ENCODE data around the gene TSPOAP1.

TSPOAP1 gene

GRCh38 chr17:58279016-58279711, 49.4 kb downstream of the TSPOAP1 start:
- TF ChIP-seq CTCF (IDR thresholded peaks at IDR 0.05; ENCODE audit: insufficient read depth, low read depth, low read length, missing control alignments): no peak
- DNase-seq (ENCODE audit: low read depth): no peak
- H3K4me3 ChIP-seq (ENCODE audit: low read depth, low read length): no peak overlapping the region

GRCh38 chr17:58278661-58279015, 50.0 kb downstream of the TSPOAP1 start:
- DNase-seq (ENCODE audit: low read depth): no peak
- TF ChIP-seq CTCF (IDR thresholded peaks at IDR 0.05; ENCODE audit: insufficient read depth, low read depth, low read length, missing control alignments): no peak
- H3K4me3 ChIP-seq (ENCODE audit: low read depth, low read length): no peak overlapping the region

- no peak for TF ChIP-seq CTCF (IDR thresholded peaks at IDR 0.05; ENCODE audit: insufficient read depth, low read depth, low read length, missing control alignments)
- no peak for DNase-seq (ENCODE audit: low read depth)
- H3K4me3 ChIP-seq (ENCODE audit: low read depth, low read length): no peak overlapping the region
These were observed 50.6 kb downstream of the TSPOAP1 start for GRCh38 chr17:58277802-58278595.

DNA sequence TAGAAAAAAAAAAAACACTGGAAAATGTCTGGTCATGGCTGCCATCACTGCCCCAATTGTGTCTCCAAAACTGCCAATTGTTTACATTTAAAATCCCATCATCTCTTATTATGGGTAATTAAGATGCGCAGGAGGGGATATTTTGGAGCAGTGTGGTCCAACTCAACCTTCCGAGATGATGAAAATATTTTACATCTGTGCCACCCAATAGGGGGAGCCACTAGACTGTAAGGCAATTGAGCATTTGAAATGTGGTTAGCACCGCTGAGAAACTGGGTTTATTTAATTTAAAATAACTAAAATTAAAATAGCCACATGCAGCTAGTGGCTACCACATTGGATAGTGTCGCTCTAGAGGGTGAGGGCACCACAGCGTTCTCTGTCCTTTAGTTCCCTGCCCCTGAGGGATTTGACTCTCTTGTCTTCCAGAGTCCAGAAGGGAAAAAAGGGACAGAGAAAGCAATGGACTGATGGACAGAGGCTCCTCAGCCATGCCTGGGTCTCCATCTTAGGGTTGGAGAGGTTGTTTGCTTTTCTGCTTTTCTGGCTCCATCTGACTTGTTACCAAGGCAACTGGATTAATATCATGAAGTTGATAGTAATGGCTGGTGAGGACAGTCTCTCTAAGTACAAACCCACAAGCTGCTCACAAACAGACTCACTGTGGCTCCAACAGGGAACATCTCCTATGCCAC, 51.3 kb downstream of the TSPOAP1 start:
- peak; percentile 34 for TF ChIP-seq CTCF (IDR thresholded peaks at IDR 0.05; ENCODE audit: insufficient read depth, low read depth, low read length, missing control alignments)
- DNase-seq (ENCODE audit: low read depth): peak; percentile 35
- H3K4me3 ChIP-seq (ENCODE audit: low read depth, low read length): no peak overlapping the region

- no peak for TF ChIP-seq CTCF (IDR thresholded peaks at IDR 0.05; ENCODE audit: insufficient read depth, low read depth, low read length, missing control alignments)
- DNase-seq (ENCODE audit: low read depth): no peak
- no peak overlapping the region for H3K4me3 ChIP-seq (ENCODE audit: low read depth, low read length)
These were observed 52.2 kb downstream of the TSPOAP1 start for GRCh38 chr17:58276423-58276822.

GRCh38 chr17:58275417-58275816, 53.2 kb downstream of the TSPOAP1 start:
- DNase-seq (ENCODE audit: low read depth): no peak
- TF ChIP-seq CTCF (IDR thresholded peaks at IDR 0.05; ENCODE audit: insufficient read depth, low read depth, low read length, missing control alignments): no peak

More at GRCh38 chr17:58275417-58275816, 53.2 kb downstream of the TSPOAP1 start:
- H3K4me3 ChIP-seq (ENCODE audit: low read depth, low read length): no peak overlapping the region
